Keratinocyte (primary cell): ENCODE data around the gene ACOXL.

ENCODE experiments used
- CTCF ChIP-seq, 3 experiments: IDR thresholded peaks in 1 of 3; conservative IDR thresholded peaks in 1 of 3; optimal IDR thresholded peaks in 1 of 3; 2 replicates in 2 of 3; 3 replicates in 1 of 3; pipeline versions ENCODE3 to v1.5.1; 2011; ENCODE audit warnings: low read length in 3 of 3, mild to moderate bottlenecking in 3 of 3, moderate library complexity in 2 of 3, control low read depth in 1 of 3, inconsistent platforms in 1 of 3; ENCODE audit not compliant: insufficient read depth in 2 of 3; ENCODE audit errors: extremely low read depth in 1 of 3
- EZH2 ChIP-seq: IDR thresholded peaks from one replicate; pipeline ENCODE4 v1.6.1; 2012; ENCODE audit warnings: inconsistent platforms, mild to moderate bottlenecking, low read length, moderate library complexity

- no peak for TF ChIP-seq CTCF (optimal IDR thresholded peaks at IDR 0.05 in 1 of 3, IDR thresholded peaks at IDR 0.05 in 1 of 3, conservative IDR thresholded peaks at IDR 0.05 in 1 of 3; ENCODE audit: extremely low read depth in 1 of 3, insufficient read depth in 2 of 3, low read length in 3 of 3)
- no peak for TF ChIP-seq EZH2
Measured at GRCh38 chr2:110791435-110791834, 59.1 kb downstream of the ACOXL start.
